AG09309 (cell line): Measurements from ENCODE around the gene CMTM4.

ENCODE experiments used
- DNase-seq: peaks from one replicate; pipeline ENCODE4 v3.0.0-alpha.2; 2010; ENCODE audit warnings: low read depth
- H3K4me3 ChIP-seq: 2 replicates; pipeline ENCODE4 v1.5.1; 2011; ENCODE audit warnings: mild to moderate bottlenecking, low read depth, low read length, moderate library complexity; ENCODE audit not compliant: control insufficient read depth
- CTCF ChIP-seq: IDR thresholded peaks from 2 replicates; pipeline ENCODE4 v1.5.1; 2011; ENCODE audit warnings: mild to moderate bottlenecking, low read depth, low read length, inconsistent platforms; ENCODE audit not compliant: insufficient read depth, control insufficient read depth; ENCODE audit errors: missing control alignments

The CMTM4 gene

GRCh38 chr16:66566051-66566901 is 130.3 kb downstream of the CMTM4 start, which contains the start of gene CMTM1:
Gene CMTM1, plus strand, starts transcription at chr16:66566439. Its CDS starts 75 bp downstream, at chr16:66566514.
- no peak for TF ChIP-seq CTCF
- DNase-seq, result no peak
- no peak within 1 kb of the TSS for H3K4me3 ChIP-seq
